ENCODE measurements around the gene ARHGAP4. TPM values are rescaled to one million over a fixed set of nuclear protein-coding genes. Genes with fewer than 3 reads are reported as not detected.
A peak's percentile ranks its signal among the peaks of the same experiment; 100 is the strongest.

The ARHGAP4 gene
- total and polyA plus RNA-seq, 4 donors, result 14.9 to 26.5 (median 23.2) TPM

DNA sequence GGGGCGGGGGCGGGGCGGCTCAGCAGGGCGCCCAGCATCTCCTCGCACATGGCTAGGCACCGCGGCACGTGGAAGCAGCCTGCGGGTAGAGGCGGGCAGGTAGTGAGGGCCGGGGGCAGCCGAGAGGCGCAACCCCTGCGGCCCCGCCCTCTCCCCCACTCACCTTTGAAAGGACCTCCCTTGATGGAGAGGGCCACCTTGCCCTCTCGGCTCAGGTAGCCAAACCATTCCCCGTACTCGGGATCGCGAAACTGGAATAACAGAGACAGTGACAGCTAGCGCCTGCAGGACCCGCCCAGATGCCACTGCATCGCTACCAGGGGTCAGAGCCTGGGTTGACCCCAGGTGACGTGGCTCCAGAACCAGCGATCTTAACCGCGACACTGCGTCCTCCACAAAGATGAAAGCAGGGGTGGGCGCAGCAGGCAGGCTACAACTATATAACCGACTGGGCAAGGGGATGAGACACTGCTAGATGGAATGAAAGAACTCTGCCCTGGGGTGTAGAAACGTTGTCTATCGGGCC, 9.3 kb upstream of the ARHGAP4 start:
- H3K4me3 ChIP-seq (ENCODE audit: low read depth, low read length), result no peak overlapping the region
- H3K9me3 ChIP-seq (ENCODE audit: control insufficient read depth, insufficient read depth, low read length), result no peaks in the 10 kb centered on the region
- no peak overlapping the region for H3K27ac ChIP-seq (ENCODE audit: low read depth, low read length)
- peaks cover 14% of the 10 kb centered on the region for H3K4me1 ChIP-seq (ENCODE audit: control insufficient read depth, insufficient read depth, low read length)
- H3K27me3 ChIP-seq (ENCODE audit: control insufficient read depth, insufficient read depth, low read length), result peaks cover 2% of the 10 kb centered on the region
- peaks cover 28% of the 10 kb centered on the region for H3K36me3 ChIP-seq (ENCODE audit: control insufficient read depth, insufficient read depth, low read length)
- WGBS (ENCODE audit: insufficient coverage), result 35% methylated on average over 23 of the region's 32 CpGs
- no peak for DNase-seq (ENCODE audit: low read depth in 4 of 6, low spot score in 6 of 6)

DNA sequence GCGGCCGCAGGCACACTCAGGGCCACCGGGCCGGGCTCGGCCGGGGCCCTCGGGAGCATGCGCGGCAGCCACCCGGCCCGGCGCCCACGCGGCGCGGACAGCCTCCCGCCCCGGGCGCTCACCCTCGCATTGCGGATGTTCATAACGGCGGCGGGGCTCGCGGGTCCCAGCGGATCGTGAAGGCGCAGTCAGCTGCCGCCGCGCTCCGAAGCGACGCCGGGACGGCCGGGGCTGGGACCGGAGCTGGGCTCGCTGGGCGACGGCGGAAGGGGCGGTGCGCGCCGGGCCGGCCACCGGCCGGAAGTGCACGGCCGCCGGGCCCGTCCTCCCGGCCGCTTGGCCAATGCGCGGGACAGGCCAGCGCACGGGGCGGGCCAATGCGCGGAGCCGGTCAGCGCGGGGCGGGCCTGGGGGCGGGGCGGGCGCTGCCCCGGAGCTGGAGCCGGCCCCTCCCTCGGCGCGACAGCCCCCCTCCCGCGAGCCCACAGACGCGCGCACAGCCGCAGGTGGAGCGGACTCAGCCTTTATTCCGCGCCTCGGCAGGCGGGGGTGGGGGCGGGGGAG, 8.8 kb upstream of the ARHGAP4 start, which contains the start of gene NAA10:
TSS of gene NAA10 (minus strand) at position 276 of the 564 bp plus-strand sequence. CDS start at position 143, 133 bp downstream.
- H3K27me3 ChIP-seq (ENCODE audit: control insufficient read depth, insufficient read depth, low read length), result peaks cover 2% of the 10 kb centered on the region
- DNase-seq (ENCODE audit: low read depth in 4 of 6, low spot score in 6 of 6), result peak in 4 of 6 donors; percentile 33 to 89 (median 78)
- no peaks in the 10 kb centered on the region for H3K9me3 ChIP-seq (ENCODE audit: control insufficient read depth, insufficient read depth, low read length)
- 9% methylated on average over 78 of the region's 87 CpGs for WGBS (ENCODE audit: insufficient coverage)
- peak within 1 kb of the TSS; percentile 55 for H3K4me3 ChIP-seq (ENCODE audit: low read depth, low read length)
- peaks cover 16% of the 10 kb centered on the region for H3K4me1 ChIP-seq (ENCODE audit: control insufficient read depth, insufficient read depth, low read length)
- H3K36me3 ChIP-seq (ENCODE audit: control insufficient read depth, insufficient read depth, low read length), result peaks cover 32% of the 10 kb centered on the region
- no peak within 1 kb of the TSS for H3K27ac ChIP-seq (ENCODE audit: low read depth, low read length)

DNA sequence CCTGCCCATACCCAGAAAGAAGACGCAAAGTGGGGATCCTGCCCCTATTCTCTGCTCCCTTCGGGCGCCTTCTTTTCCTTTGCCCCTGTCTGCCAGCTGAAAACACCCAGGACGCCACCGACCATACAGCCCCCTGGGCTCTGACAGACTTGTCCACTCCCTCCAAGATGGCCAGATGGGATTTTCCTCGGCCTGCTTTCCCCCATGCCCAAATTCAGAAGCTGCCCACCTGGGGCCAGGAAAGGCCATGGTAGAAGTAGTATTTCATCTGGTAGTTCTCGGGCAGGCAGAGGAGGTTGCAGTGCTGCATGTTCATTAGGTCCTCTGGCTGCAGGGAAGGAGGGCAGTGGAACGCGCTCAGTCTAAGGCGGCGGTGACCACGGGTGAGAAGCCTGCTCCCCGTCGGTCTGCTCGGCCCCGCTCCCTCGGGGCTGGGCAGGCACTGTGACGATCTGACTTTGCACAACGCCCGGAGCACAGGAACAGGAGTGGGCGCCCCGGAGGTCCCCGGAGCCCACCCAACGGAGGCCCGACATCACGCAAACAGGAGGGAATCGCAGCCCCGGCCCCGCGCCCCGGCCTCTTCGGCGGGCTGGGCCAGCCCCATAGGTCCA, 8.2 kb upstream of the ARHGAP4 start:
- WGBS (ENCODE audit: insufficient coverage), result 19% methylated on average over 32 of the region's 33 CpGs
- Histone ChIP-seq H3K36me3 (ENCODE audit: control insufficient read depth, insufficient read depth, low read length) (peaks cover 35% of the 10 kb centered on the region), H3K9me3 (ENCODE audit: control insufficient read depth, insufficient read depth, low read length) (no peaks in the 10 kb centered on the region), H3K27me3 (ENCODE audit: control insufficient read depth, insufficient read depth, low read length) (peaks cover 2% of the 10 kb centered on the region), H3K4me1 (ENCODE audit: control insufficient read depth, insufficient read depth, low read length) (peaks cover 22% of the 10 kb centered on the region), H3K4me3 (ENCODE audit: low read depth, low read length) (peak overlapping the region; percentile 55), H3K27ac (ENCODE audit: low read depth, low read length) (no peak overlapping the region)
- DNase-seq (ENCODE audit: low read depth in 4 of 6, low spot score in 6 of 6), result no peak

DNA sequence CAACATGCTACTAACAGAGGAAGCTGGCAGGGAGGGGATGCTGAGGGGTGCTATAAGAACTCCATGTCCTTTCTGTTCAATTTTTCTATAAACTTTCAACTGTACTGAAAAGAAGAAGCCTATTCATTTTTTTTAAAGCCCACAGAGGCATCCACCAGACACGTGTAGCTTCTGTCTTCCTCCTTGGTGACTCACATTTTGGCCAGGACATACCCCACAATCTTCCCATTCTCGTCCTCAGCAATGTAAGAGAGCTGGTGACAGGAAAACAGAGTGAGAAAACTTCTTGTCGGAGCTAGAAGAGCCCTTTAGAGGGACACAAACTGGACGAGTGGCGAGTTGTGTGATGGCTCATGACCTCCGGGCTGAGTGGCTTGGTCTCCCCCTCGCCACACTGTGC, 7.7 kb upstream of the ARHGAP4 start:
- Histone ChIP-seq H3K36me3 (ENCODE audit: control insufficient read depth, insufficient read depth, low read length) (peaks cover 35% of the 10 kb centered on the region), H3K9me3 (ENCODE audit: control insufficient read depth, insufficient read depth, low read length) (no peaks in the 10 kb centered on the region), H3K27me3 (ENCODE audit: control insufficient read depth, insufficient read depth, low read length) (peaks cover 2% of the 10 kb centered on the region), H3K4me3 (ENCODE audit: low read depth, low read length) (peak overlapping the region; percentile 55), H3K4me1 (ENCODE audit: control insufficient read depth, insufficient read depth, low read length) (peaks cover 25% of the 10 kb centered on the region), H3K27ac (ENCODE audit: low read depth, low read length) (no peak overlapping the region)
- no peak for DNase-seq (ENCODE audit: low read depth in 4 of 6, low spot score in 6 of 6)
- 70% methylated on average over 5 of the region's 7 CpGs for WGBS (ENCODE audit: insufficient coverage)

DNA sequence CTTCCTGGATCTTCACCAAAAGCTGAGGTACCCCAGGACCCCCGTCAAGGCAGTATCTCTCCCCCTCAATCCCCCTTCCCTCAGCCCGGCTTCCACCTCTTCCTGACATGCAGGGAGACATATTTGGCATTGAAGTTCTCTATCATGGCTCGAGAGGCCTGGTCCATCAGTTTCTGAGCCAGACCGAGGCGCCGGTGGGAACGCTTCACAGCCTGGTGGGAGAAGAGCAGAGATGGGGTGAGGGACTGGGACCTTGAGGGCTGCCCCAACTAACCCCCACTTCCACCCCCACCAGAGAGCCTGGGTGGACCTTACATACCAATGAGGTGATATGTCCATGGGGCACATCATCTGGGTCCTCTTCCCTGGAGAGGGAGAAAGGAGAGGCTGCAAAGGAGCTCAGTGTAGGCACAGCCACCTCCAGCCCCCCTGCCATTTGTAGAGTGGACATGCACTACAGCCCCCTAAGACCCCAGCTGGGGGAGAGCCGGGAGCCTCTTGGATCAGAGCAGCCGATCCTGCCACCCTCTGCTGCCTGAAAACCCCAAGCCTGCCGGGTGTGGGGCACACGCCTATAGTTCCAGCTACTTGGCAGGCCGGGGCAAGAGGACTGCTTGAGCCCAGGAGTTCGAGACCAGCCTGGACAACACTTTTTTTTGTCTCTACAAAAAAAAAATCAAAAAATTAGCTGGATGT, 6.3 kb upstream of the ARHGAP4 start:
- Histone ChIP-seq H3K4me3 (ENCODE audit: low read depth, low read length) (no peak overlapping the region), H3K9me3 (ENCODE audit: control insufficient read depth, insufficient read depth, low read length) (no peaks in the 10 kb centered on the region), H3K36me3 (ENCODE audit: control insufficient read depth, insufficient read depth, low read length) (peaks cover 38% of the 10 kb centered on the region), H3K27me3 (ENCODE audit: control insufficient read depth, insufficient read depth, low read length) (peaks cover 2% of the 10 kb centered on the region), H3K4me1 (ENCODE audit: control insufficient read depth, insufficient read depth, low read length) (peaks cover 35% of the 10 kb centered on the region), H3K27ac (ENCODE audit: low read depth, low read length) (no peak overlapping the region)
- WGBS (ENCODE audit: insufficient coverage), result 93% methylated on average over 4 of the region's 13 CpGs
- no peak for DNase-seq (ENCODE audit: low read depth in 4 of 6, low spot score in 6 of 6)

DNA sequence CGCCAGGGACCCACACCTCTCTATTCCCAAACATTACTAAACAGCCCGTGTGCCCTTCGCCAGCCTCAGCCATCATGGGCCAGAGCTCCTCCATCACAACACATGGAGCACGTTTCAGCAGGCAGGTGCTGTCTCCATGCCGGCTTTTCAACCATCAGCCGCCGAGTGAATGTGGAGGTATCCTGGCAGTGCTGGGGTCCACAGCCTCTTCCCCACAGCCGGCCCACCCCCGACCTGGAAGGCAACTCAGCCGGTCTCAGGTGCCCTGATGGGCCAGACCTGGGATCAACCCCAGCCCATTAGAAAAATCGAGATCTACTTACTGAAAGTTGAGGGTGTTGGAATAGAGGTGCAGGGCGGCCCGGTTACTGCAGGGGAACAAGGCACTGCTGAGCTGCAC, 5.7 kb upstream of the ARHGAP4 start:
- no peak for DNase-seq (ENCODE audit: low read depth in 4 of 6, low spot score in 6 of 6)
- Histone ChIP-seq H3K4me1 (ENCODE audit: control insufficient read depth, insufficient read depth, low read length) (peaks cover 41% of the 10 kb centered on the region), H3K27me3 (ENCODE audit: control insufficient read depth, insufficient read depth, low read length) (peaks cover 2% of the 10 kb centered on the region), H3K4me3 (ENCODE audit: low read depth, low read length) (no peak overlapping the region), H3K36me3 (ENCODE audit: control insufficient read depth, insufficient read depth, low read length) (peaks cover 38% of the 10 kb centered on the region), H3K9me3 (ENCODE audit: control insufficient read depth, insufficient read depth, low read length) (no peaks in the 10 kb centered on the region), H3K27ac (ENCODE audit: low read depth, low read length) (no peak overlapping the region)
- 94% methylated on average over 13 of the region's 13 CpGs for WGBS (ENCODE audit: insufficient coverage)

DNA sequence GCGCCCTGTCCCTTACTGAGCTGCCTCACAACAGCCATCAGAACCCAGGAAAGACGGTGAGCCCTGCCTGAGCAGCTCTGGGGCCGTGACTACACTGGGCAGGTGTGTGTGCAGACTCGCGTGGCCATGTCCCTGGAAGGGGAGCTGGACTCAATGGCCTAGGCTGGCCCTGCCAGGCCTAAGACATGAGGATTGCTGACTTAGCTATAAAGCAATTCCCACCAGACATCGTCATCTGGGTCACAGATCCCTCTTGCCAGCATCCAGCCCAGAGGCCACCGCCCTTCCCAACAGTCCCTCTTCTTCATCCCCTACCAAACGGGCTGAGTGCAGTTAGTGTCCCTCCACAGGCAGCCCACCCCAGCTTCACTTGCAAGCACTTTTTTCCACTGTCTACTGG, 5.1 kb upstream of the ARHGAP4 start:
- Histone ChIP-seq H3K27me3 (ENCODE audit: control insufficient read depth, insufficient read depth, low read length) (peaks cover 2% of the 10 kb centered on the region), H3K4me3 (ENCODE audit: low read depth, low read length) (no peak overlapping the region), H3K9me3 (ENCODE audit: control insufficient read depth, insufficient read depth, low read length) (no peaks in the 10 kb centered on the region), H3K4me1 (ENCODE audit: control insufficient read depth, insufficient read depth, low read length) (peaks cover 47% of the 10 kb centered on the region), H3K27ac (ENCODE audit: low read depth, low read length) (no peak overlapping the region), H3K36me3 (ENCODE audit: control insufficient read depth, insufficient read depth, low read length) (peaks cover 38% of the 10 kb centered on the region)
- 87% methylated on average over 8 of the region's 8 CpGs for WGBS (ENCODE audit: insufficient coverage)
- DNase-seq (ENCODE audit: low read depth in 4 of 6, low spot score in 6 of 6), result no peak

DNA sequence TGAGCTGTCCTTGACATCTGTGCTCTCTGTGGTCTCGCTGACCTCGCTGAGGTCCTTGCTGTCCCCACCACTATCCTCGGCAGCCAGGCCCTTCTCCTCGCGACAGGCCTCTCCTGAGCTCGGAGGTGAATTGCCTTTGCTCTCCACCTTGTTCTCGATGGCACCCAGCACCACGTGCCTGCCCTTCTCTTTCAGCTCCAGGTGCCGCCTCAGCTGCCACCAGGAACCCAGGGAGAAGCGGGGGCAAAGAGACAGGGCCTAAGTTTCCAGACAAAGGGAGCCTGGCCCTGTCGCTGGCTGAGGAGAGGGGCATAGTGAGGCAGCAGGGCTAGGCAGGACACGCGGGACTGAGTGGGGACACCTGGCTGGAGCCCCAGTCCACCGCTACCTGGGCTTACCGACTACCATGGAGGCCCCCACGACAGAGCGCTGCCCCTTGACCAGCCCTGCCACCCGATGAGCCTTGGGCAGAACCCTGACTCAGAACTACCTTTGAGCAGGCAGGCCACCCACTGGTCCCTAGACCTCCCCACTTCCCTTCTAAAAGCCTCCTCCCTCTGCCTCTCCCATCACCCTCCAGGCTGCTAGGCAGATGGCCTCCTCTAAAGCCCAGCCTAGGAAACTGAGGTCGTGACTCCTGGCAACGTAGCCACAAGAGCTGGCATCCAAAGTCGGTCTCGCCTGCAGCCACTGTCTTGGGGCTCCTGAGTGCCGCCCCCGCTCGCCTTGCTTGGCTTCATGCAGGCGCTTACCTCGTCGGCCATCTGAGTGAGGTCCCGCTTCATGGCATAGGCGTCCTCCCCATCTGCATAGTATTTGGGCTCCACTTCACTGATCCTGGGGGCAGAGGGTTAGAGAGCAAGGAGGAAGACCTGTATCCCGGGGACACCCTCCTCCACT, 4.2 kb upstream of the ARHGAP4 start:
- DNase-seq (ENCODE audit: low read depth in 4 of 6, low spot score in 6 of 6), result no peak
- H3K4me1 ChIP-seq (ENCODE audit: control insufficient read depth, insufficient read depth, low read length), result peaks cover 50% of the 10 kb centered on the region

DNA sequence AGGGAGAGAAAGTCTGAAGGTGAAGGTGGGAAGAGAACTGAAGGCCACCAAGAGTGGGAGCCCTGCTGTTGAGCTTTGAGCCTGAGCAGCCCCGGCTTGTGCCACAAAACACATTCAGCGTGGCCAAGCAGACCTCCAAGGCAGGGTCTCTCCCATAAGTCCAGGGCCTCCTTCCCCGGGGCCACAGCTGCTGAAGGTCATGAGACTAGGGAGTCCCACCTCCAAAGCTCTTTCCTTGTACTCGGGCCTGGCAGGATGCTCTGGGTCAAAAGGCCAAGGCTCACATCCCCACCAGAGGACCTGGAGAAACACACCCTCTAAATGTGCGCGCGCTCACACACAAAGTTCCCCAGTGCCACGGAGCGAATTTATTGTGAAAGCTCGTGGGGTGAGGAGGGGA, 3.5 kb upstream of the ARHGAP4 start:
- Histone ChIP-seq H3K27me3 (ENCODE audit: control insufficient read depth, insufficient read depth, low read length) (peaks cover 5% of the 10 kb centered on the region), H3K4me3 (ENCODE audit: low read depth, low read length) (no peak overlapping the region), H3K9me3 (ENCODE audit: control insufficient read depth, insufficient read depth, low read length) (no peaks in the 10 kb centered on the region), H3K4me1 (ENCODE audit: control insufficient read depth, insufficient read depth, low read length) (peaks cover 54% of the 10 kb centered on the region), H3K27ac (ENCODE audit: low read depth, low read length) (no peak overlapping the region), H3K36me3 (ENCODE audit: control insufficient read depth, insufficient read depth, low read length) (peaks cover 38% of the 10 kb centered on the region)
- 73% methylated on average over 6 of the region's 10 CpGs for WGBS (ENCODE audit: insufficient coverage)
- no peak for DNase-seq (ENCODE audit: low read depth in 4 of 6, low spot score in 6 of 6)

More for the DNA sequence above, 4.2 kb upstream of the ARHGAP4 start:
- no peak overlapping the region for H3K27ac ChIP-seq (ENCODE audit: low read depth, low read length)
- H3K9me3 ChIP-seq (ENCODE audit: control insufficient read depth, insufficient read depth, low read length), result no peaks in the 10 kb centered on the region
- H3K36me3 ChIP-seq (ENCODE audit: control insufficient read depth, insufficient read depth, low read length), result peaks cover 38% of the 10 kb centered on the region
- 88% methylated on average over 26 of the region's 31 CpGs for WGBS (ENCODE audit: insufficient coverage)
- no peak overlapping the region for H3K4me3 ChIP-seq (ENCODE audit: low read depth, low read length)
- peaks cover 5% of the 10 kb centered on the region for H3K27me3 ChIP-seq (ENCODE audit: control insufficient read depth, insufficient read depth, low read length)

All from spinal cord (tissue), 10 donors.